ENCODE data around the gene CHAT.

Gene CHAT

GRCh38 chr10:49662169-49662830 is 48.5 kb downstream of the CHAT start:
- Histone ChIP-seq H3K27me3 (ENCODE audit: insufficient read depth, low read length, poor library complexity, severe bottlenecking) (no peaks in the 10 kb centered on the region), H3K4me3 (ENCODE audit: low read length, poor library complexity, severe bottlenecking) (no peak overlapping the region), H3F3A (ENCODE audit: low read depth) (no peaks in the 10 kb centered on the region), H3K4me2 (ENCODE audit: low read depth, low read length, poor library complexity, severe bottlenecking) (no peak overlapping the region), H3K9me2 (replicated peaks; ENCODE audit: low read depth, low read length) (no peaks in the 10 kb centered on the region), H3K9me3 (ENCODE audit: insufficient read depth, low read depth, low read length) (0 out of 2 replicates have a peak, but pooled peaks cover 3% of the 10 kb centered on the region), H4K20me1 (ENCODE audit: insufficient read depth, low read length, poor library complexity, severe bottlenecking) (no peaks in the 10 kb centered on the region), H2AFZ (ENCODE audit: low read length) (no peak overlapping the region), H3K4me1 (ENCODE audit: insufficient read depth, low read length, poor library complexity, severe bottlenecking) (no peaks in the 10 kb centered on the region), H3K36me3 (ENCODE audit: insufficient read depth, low read length) (no peaks in the 10 kb centered on the region), H3K9ac (ENCODE audit: low read depth, low read length, poor library complexity, severe bottlenecking) (no peak overlapping the region), H3K79me2 (ENCODE audit: insufficient read depth, low read length) (no peaks in the 10 kb centered on the region)
- TF ChIP-seq CTCF (conservative IDR thresholded peaks at IDR 0.05; ENCODE audit: low read length) (no peak), EZH2phosphoT487 (IDR thresholded peaks at IDR 0.05; ENCODE audit: borderline replicate concordance) (no peak)

GRCh38 chr10:49663596-49663995 is 49.8 kb downstream of the CHAT start:
- no peaks in the 10 kb centered on the region for H3K36me3 ChIP-seq (ENCODE audit: insufficient read depth, low read length)
- no peak overlapping the region for H3K4me3 ChIP-seq (ENCODE audit: low read length, poor library complexity, severe bottlenecking)
- H3K27me3 ChIP-seq (ENCODE audit: insufficient read depth, low read length, poor library complexity, severe bottlenecking): no peaks in the 10 kb centered on the region
- 0 out of 2 replicates have a peak, but pooled peaks cover 3% of the 10 kb centered on the region for H3K9me3 ChIP-seq (ENCODE audit: insufficient read depth, low read depth, low read length)
- no peak for TF ChIP-seq EZH2phosphoT487 (IDR thresholded peaks at IDR 0.05; ENCODE audit: borderline replicate concordance)
- no peak overlapping the region for H2AFZ ChIP-seq (ENCODE audit: low read length)
- H4K20me1 ChIP-seq (ENCODE audit: insufficient read depth, low read length, poor library complexity, severe bottlenecking): no peaks in the 10 kb centered on the region
- no peaks in the 10 kb centered on the region for H3F3A ChIP-seq (ENCODE audit: low read depth)
- no peak overlapping the region for H3K9ac ChIP-seq (ENCODE audit: low read depth, low read length, poor library complexity, severe bottlenecking)
- no peak overlapping the region for H3K4me2 ChIP-seq (ENCODE audit: low read depth, low read length, poor library complexity, severe bottlenecking)
- no peaks in the 10 kb centered on the region for H3K4me1 ChIP-seq (ENCODE audit: insufficient read depth, low read length, poor library complexity, severe bottlenecking)
- H3K9me2 ChIP-seq (replicated peaks; ENCODE audit: low read depth, low read length): no peaks in the 10 kb centered on the region
- H3K79me2 ChIP-seq (ENCODE audit: insufficient read depth, low read length): no peaks in the 10 kb centered on the region

- H4K20me1 ChIP-seq (ENCODE audit: insufficient read depth, low read length, poor library complexity, severe bottlenecking): no peaks in the 10 kb centered on the region
- no peaks in the 10 kb centered on the region for H3K36me3 ChIP-seq (ENCODE audit: insufficient read depth, low read length)
- no peaks in the 10 kb centered on the region for H3K9me3 ChIP-seq (ENCODE audit: insufficient read depth, low read depth, low read length)
- no peak overlapping the region for H3K9ac ChIP-seq (ENCODE audit: low read depth, low read length, poor library complexity, severe bottlenecking)
- no peaks in the 10 kb centered on the region for H3K9me2 ChIP-seq (replicated peaks; ENCODE audit: low read depth, low read length)
- TF ChIP-seq CTCF (conservative IDR thresholded peaks at IDR 0.05; ENCODE audit: low read length) (no peak), EZH2phosphoT487 (IDR thresholded peaks at IDR 0.05; ENCODE audit: borderline replicate concordance) (no peak)
- H3K27me3 ChIP-seq (ENCODE audit: insufficient read depth, low read length, poor library complexity, severe bottlenecking): no peaks in the 10 kb centered on the region
- no peak overlapping the region for H3K4me3 ChIP-seq (ENCODE audit: low read length, poor library complexity, severe bottlenecking)
- no peaks in the 10 kb centered on the region for H3K4me1 ChIP-seq (ENCODE audit: insufficient read depth, low read length, poor library complexity, severe bottlenecking)
- no peak overlapping the region for H3K4me2 ChIP-seq (ENCODE audit: low read depth, low read length, poor library complexity, severe bottlenecking)
- H2AFZ ChIP-seq (ENCODE audit: low read length): no peak overlapping the region
- no peaks in the 10 kb centered on the region for H3K79me2 ChIP-seq (ENCODE audit: insufficient read depth, low read length)
- H3F3A ChIP-seq (ENCODE audit: low read depth): no peaks in the 10 kb centered on the region
Measured at GRCh38 chr10:49664006-49664841, 50.4 kb downstream of the CHAT start.
